HG02642 (cell line): Measurements from ENCODE around the gene ADORA1.

Experiments
- ATAC-seq: cut with Tn5 transposase; IDR thresholded peaks from one replicate; pipeline ENCODE4 v1.9.1; 2021; ENCODE audit warnings: mild to moderate bottlenecking; ENCODE audit not compliant: unreplicated experiment, poor library complexity

Gene ADORA1

GRCh38 chr1:203093754-203094410, 33.6 kb upstream of the ADORA1 start:
- ATAC-seq: no peak

- no peak for ATAC-seq
Measured at GRCh38 chr1:203095061-203095690, 32.4 kb upstream of the ADORA1 start.

GRCh38 chr1:203096566-203096965, 31.0 kb upstream of the ADORA1 start:
- no peak for ATAC-seq

- no peak for ATAC-seq
Measured at GRCh38 chr1:203097001-203097400, 30.5 kb upstream of the ADORA1 start.

GRCh38 chr1:203098445-203098844, 29.1 kb upstream of the ADORA1 start:
- no peak for ATAC-seq

- ATAC-seq: no peak
Measured at GRCh38 chr1:203098914-203099520, 28.5 kb upstream of the ADORA1 start.

- ATAC-seq: no peak
Measured at GRCh38 chr1:203099805-203100515, 27.6 kb upstream of the ADORA1 start.

- no peak for ATAC-seq
Measured at GRCh38 chr1:203100516-203100869, 27.0 kb upstream of the ADORA1 start.

GRCh38 chr1:203101813-203102634, 25.5 kb upstream of the ADORA1 start:
- no peak for ATAC-seq

GRCh38 chr1:203103216-203103615, 24.3 kb upstream of the ADORA1 start:
- ATAC-seq: no peak

GRCh38 chr1:203103829-203104495, 23.6 kb upstream of the ADORA1 start:
- ATAC-seq: no peak

GRCh38 chr1:203104789-203105390, 22.6 kb upstream of the ADORA1 start:
- ATAC-seq: no peak

- no peak for ATAC-seq
Measured at GRCh38 chr1:203112475-203112874, 15.1 kb upstream of the ADORA1 start.

GRCh38 chr1:203113308-203113707, 14.2 kb upstream of the ADORA1 start:
- ATAC-seq: no peak

GRCh38 chr1:203114202-203114601, 13.3 kb upstream of the ADORA1 start:
- no peak for ATAC-seq

GRCh38 chr1:203116091-203116820, 11.3 kb upstream of the ADORA1 start:
- ATAC-seq: no peak

- ATAC-seq: no peak
Measured at GRCh38 chr1:203117611-203118575, 9.6 kb upstream of the ADORA1 start.
